Sigmoid colon (tissue), 3 donors: ENCODE results near the gene RNF186.

Source experiments
- CTCF ChIP-seq, 4 experiments: fragments of 450-650 bp in 3 of 4; fragments of 200-600 bp in 1 of 4; IDR thresholded peaks; one replicate each; pipeline ENCODE4 v1.5.1; 2016 to 2019; ENCODE audit warnings: antibody characterized with exemption in 4 of 4, mild to moderate bottlenecking in 3 of 4, moderate library complexity in 2 of 4
- POLR2A ChIP-seq, 2 donors: fragments of 450-650 bp; IDR thresholded peaks; one replicate each; pipeline ENCODE4 v1.6.1; 2016; ENCODE audit warnings: antibody characterized with exemption in 2 of 2, mild to moderate bottlenecking in 2 of 2, moderate library complexity in 2 of 2

DNA sequence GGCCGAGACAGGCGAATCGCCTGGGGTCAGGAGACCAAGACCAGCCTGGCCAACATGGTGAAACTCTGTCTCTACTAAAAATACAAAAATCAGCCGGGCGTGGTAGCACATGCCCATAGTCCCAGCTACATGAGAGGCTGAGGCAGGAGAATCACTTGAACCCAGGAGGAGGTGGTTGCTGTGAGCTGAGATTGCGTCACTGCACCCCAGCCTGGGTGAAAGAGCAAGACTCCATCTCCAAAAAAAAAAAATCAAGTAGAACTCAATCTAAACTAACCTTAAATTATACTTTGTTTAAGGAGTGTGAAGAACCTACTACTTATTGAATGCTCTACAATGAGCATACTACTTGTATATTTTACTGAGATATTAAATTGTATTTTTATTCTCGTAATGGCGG, 30.5 kb upstream of the RNF186 start:
- no peak for TF ChIP-seq CTCF (IDR thresholded peaks at IDR 0.05)
- TF ChIP-seq POLR2A (IDR thresholded peaks at IDR 0.05) = no peak
